NCI-H2107 (cell line): Measurements from ENCODE around the gene CADM1.

Experiments used
- DNase-seq: peaks from one replicate; lab custom pipeline; 2025; lab: John Stamatoyannopoulos, UW

The CADM1 gene

DNA sequence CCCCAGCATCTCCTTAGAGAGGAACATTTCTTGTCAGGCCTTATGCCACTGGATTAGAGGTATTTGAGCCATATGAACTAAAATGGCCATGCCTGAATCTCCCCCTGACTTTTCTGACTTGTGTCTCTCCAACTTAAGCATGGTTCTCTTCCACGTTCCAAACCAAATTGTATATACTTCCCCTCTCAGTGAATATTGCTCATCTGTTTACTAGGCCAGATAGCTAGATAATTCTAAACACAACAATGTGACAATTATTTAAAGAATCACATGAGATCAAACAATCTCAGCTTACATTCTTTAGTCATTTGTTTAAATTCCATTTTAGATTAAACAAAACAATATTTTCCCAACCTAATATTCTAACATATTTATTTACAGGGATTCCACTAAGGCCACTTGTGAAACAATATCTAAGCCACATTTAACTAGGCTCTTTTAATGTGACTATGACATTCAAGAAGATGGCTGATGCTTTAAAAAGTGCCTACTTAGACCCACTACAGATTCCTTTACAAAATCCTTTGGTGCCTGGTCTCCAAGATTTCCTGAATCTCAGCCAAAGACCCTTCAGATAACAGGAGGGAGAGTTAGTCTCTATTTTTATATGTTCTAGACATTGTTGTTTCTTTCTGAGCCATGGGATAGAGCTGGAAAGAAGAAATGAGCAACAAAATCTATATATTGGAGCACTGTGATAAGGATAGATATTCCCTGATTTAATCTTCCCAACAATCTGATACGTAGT, 105.7 kb downstream of the CADM1 start:
- DNase-seq, result no peak

- no peak for DNase-seq
These were observed 107.7 kb downstream of the CADM1 start for GRCh38 chr11:115396533-115396932.

GRCh38 chr11:115393950-115394349, 110.3 kb downstream of the CADM1 start:
- no peak for DNase-seq

DNA sequence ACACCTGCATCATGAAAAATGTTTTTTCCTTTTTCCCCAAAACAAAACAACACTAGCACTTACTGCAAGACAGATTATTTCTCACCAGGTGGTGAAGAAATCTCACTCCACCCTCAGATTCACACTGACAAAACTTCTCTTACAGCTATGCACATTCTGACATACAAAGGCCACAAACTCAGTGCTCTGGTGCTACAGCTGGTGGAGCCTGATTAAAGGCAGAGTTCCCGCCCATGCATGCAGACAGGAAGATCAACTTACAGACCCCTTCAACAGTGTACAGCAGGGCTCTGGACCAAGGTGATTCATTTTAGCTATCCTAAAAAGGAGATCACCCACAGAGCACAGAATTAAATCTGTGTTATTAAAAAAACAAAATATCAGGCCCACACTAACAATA, 112.6 kb downstream of the CADM1 start:
- DNase-seq, result no peak

DNA sequence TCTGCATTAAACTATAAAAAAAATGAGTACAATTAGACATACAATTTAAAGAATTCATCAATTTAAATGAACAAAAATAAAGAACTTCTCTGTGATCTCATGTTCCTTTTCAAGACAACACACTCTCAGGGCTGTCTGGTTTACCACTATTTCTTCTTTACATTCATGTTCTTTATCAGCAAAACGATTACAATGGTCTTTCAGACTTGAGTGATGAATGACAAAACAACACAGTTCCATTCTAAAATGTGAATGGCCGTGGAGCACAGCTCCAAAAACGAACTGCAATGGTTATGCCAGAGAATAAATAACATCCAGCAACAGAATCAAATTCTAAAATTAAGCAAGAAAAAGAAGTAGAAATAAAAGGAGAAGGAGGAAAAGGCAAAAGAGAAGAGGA, 113.1 kb downstream of the CADM1 start:
- DNase-seq, result no peak

DNA sequence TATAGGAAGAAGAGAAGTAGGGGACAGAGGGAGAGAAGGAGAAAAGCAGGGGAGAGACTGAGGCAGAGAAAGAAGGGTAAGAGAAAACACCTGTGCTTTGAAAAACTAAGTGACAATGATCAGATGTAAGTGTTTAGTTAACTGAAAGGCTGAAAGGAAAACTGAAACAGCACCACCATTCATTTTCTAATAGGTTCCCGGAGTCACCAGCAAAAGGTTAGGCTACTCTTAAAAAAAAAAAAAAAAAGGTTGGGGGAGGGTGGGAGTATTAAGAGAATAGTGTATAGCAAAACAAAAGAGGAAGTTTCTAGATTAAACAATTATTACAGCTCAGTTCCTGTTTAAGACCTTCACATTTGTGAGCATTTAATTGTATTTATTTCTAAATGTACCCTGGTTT, 113.8 kb downstream of the CADM1 start:
- DNase-seq, result no peak

GRCh38 chr11:115389790-115390189, 114.4 kb downstream of the CADM1 start:
- no peak for DNase-seq

DNA sequence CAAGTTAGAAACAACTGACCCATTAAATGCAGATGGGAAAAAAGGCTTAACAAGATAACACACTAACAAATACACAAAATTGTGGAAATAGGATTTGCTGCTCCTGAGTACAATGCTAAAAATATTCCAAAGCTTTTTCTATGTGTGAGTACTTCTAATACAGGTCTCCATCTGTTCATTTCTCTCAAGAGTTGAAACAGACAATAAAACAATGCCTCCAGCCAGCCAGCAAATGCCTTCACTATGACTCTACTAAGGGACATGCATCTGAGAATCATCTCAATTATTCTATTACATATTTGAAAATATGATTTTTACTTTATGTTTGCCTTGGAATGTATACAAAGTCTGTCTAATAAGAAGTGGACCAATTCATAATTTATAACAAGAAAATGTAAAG, 119.0 kb downstream of the CADM1 start:
- DNase-seq, result no peak

DNA sequence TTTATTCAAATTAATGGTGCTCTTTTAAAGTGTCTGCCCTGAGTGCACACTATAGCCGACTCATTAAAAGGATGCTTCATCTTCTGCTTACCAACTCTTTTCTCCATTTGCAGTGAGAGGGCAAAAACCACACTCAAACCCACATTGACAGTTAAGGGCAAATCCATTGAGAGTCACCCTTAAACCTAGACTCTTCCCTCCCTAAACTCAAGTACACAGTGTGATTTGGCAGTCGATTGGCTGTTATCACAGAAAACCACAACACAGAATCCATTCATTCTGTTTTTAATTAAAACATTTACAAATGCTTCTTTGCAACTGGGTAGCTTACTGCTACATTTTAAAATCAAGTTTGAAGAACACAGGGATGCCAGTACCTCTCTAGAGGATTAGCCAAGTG, 120.0 kb downstream of the CADM1 start:
- no peak for DNase-seq

DNA sequence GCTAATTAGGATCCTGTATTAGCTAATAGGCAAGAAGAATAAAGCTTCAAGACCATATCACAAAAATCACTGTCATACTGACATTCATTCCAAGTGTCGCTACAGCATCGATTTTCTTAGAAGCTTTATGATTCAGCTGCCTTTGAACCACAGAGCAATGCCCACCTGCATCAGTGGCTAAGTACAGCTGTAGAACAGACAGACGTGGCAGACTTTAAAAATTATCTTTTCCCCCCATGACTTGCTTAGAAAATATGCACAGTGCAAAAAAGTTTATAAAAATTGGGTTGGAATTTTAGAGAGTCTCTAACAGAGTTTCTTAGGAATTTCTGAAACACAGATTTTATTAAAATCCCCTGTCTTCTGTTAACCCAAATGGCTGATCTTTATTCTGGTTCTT, 120.8 kb downstream of the CADM1 start:
- DNase-seq, result no peak

- no peak for DNase-seq
These were observed 124.7 kb downstream of the CADM1 start for GRCh38 chr11:115379528-115379927.

- no peak for DNase-seq
These were observed 125.7 kb downstream of the CADM1 start for GRCh38 chr11:115378557-115378956.

DNA sequence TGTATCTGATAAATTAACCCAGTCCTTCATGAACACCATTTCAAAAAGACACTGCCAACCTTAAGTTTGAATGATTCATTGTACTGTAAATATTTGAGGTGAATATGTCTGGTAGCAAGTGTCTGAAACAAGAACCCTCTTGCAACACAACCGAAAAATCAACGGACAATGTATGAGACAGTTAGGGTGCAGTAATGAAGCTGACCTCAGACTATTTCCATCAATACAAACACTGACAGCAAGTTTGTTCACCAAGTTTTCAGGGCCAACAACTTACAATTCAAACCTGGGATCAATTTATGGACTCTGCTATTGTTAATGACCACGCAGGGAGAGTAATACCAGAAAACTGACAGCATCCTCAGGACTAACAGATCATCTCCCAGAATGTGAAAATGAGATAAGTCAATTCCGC, 126.3 kb downstream of the CADM1 start:
- DNase-seq, result no peak

- no peak for DNase-seq
These were observed 135.6 kb downstream of the CADM1 start for GRCh38 chr11:115368616-115369015.

- DNase-seq, result no peak
These were observed 137.4 kb downstream of the CADM1 start for GRCh38 chr11:115366826-115367225.

DNA sequence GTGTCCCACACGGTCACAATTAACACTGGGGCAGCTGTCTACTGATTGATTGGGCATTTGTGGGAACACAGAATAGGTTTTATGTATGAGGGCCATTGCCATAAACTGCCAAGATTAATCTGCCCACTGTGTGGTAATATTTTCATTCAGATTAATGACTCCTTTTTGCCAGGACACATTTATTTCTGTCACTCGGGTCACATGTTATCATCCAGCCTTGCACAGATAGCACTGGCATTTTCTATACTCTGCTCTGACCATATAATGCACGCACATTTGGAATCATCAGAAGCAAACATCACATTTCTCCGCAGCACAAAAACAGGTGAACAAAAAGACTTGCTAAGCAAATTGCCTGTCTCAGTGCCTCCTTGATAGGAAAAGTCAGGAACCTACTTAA, 138.3 kb downstream of the CADM1 start:
- no peak for DNase-seq

DNA sequence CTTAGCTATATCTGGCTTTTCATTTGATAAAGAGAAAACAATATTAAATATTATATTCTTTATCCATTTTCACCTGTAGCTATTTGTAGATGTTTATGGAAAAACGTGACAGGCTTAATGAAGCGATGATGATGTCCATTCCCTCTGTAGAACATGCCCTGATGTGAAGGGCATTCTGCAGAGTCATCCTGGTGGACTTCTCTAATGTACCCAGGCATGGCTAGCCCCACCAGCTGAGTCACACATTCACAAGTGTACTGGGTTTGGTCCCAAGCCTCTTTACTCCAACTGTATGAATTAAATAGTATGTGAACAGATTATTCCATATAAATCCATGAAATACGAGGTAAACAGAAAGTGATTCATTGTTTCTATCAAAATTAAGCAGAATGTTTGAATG, 139.3 kb downstream of the CADM1 start:
- no peak for DNase-seq

- no peak for DNase-seq
These were observed 140.3 kb downstream of the CADM1 start for GRCh38 chr11:115363921-115364320.

- DNase-seq, result no peak
These were observed 140.8 kb downstream of the CADM1 start for GRCh38 chr11:115363426-115363825.

GRCh38 chr11:115362997-115363396, 141.2 kb downstream of the CADM1 start:
- DNase-seq, result no peak

GRCh38 chr11:115361025-115361424, 143.2 kb downstream of the CADM1 start:
- no peak for DNase-seq

DNA sequence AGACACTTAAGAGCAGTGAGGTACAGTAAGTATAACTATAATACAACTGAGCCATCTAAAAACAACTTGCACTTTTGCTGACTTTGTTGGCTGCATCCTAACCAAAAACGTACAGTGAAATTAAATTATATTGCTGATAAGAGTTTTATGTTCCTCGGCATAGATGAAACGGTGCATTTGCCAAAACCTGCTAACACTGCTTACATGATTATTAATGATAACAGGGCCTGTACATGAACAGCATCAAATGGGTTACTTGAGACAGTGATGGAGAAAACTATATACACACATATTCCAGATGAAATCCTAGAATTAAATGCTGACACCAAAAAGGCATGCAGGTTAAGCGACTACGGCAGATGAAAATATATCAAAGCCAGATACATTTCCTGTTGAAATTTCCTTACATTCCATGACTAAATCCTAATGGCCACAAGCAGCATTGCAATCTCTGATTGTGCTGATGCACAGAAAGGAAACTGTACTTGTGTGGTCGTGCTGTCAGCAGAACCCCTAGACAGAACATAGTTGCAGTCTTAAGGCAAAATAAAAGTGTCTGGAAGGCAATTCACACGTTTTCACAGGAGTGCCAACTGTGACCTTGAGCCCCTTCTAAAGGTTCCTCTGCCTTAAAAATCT, 143.9 kb downstream of the CADM1 start:
- no peak for DNase-seq

DNA sequence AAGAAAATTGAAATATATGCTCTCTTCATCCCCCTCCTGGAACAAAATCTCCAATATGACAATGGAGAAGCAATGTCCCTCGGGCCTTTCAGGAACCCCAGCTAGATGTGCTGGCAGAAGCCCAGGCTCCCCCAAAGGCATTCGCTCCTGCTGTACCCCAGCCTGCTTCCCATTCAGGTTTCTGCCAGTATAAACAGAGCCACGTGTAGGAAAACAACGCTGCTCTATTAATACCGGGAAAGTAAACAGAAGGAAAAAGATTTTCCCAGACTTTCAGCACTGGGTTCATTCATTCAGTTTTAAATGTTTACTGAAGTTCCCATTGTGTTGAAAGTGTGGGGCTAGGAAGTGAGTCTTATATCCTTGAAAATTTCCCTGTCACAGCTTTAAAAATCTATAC, 147.1 kb downstream of the CADM1 start:
- no peak for DNase-seq
